Measurements from ENCODE around the gene TUBB. TPM values are rescaled to one million over a fixed set of nuclear protein-coding genes. Genes with fewer than 3 reads are reported as not detected.

Gene TUBB
- 1,227 and 1,272 TPM in 2 replicates for total RNA-seq
- long read RNA-seq, transcript TUBB-205 (4 exons, 2,670 nt), result major isoform, 11,246 of 11,410 reads
- long read RNA-seq, transcript TUBB-206 (4 exons, 2,632 nt), result minor isoform, 21 of 11,410 reads
- long read RNA-seq, partial matches to known transcripts, result 98 of 11,410 reads
- long read RNA-seq, other reads (novel, unspliced or antisense), result 45 of 11,410 reads

DNA sequence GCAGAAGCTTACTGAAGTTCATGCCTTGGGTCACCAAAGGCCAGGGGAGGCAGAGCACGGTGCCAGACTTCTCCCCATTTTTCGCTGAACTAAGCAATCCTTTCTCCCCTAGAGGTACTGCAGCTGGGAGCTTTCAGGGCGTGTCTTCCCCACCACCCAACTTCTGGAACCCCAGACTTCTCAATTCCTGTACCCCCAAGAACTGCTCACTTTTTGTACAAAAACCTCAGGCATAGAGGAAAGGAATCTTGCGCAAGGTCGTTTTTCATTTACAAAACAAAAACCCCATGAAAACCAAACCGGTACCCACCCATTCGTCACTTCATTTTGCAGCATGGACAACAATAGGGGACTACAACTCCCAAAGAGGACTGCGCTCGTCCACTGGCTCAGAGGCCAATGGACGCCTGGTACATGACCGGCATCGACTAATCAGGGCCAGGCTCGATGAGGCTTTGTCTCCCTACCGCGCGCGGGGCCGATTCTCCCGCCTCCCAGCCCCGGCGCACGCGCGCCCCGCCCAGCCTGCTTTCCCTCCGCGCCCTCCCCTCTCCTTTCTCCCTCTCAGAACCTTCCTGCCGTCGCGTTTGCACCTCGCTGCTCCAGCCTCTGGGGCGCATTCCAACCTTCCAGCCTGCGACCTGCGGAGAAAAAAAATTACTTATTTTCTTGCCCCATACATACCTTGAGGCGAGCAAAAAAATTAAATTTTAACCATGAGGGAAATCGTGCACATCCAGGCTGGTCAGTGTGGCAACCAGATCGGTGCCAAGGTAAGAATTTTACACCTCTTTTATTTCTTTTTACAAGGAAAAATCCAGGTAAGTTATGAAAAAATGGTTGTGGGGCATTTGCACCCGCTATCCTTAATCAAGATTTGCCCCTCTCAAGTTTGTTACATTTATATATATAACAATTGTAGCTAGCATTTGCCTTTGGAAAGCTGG lies at the start of gene TUBB:
TUBB (plus strand) TSS at position 562 of the 947 bp plus-strand sequence; CDS start at position 717, 155 bp downstream.
- peak within 1 kb of the TSS; percentile 99 for H3K4me3 Mint-ChIP-seq (ENCODE audit: low read depth)
- TF ChIP-seq, protein P1, sequence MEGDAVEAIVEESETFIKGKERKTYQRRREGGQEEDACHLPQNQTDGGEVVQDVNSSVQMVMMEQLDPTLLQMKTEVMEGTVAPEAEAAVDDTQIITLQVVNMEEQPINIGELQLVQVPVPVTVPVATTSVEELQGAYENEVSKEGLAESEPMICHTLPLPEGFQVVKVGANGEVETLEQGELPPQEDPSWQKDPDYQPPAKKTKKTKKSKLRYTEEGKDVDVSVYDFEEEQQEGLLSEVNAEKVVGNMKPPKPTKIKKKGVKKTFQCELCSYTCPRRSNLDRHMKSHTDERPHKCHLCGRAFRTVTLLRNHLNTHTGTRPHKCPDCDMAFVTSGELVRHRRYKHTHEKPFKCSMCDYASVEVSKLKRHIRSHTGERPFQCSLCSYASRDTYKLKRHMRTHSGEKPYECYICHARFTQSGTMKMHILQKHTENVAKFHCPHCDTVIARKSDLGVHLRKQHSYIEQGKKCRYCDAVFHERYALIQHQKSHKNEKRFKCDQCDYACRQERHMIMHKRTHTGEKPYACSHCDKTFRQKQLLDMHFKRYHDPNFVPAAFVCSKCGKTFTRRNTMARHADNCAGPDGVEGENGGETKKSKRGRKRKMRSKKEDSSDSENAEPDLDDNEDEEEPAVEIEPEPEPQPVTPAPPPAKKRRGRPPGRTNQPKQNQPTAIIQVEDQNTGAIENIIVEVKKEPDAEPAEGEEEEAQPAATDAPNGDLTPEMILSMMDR (IDR thresholded peaks at IDR 0.05; ENCODE audit: unreplicated experiment), result peak; percentile 29
- peaks cover 48% of the 10 kb centered on the region for H3K4me1 Mint-ChIP-seq (ENCODE audit: low read depth)
- H3K27me3 Mint-ChIP-seq, result no peaks in the 10 kb centered on the region
- DNase-seq (ENCODE audit: low spot score, unreplicated experiment), result peak; percentile 91
- peaks cover 3% of the 10 kb centered on the region for H3K9me3 Mint-ChIP-seq (ENCODE audit: low read depth)
- H3K27ac Mint-ChIP-seq, result peak within 1 kb of the TSS; percentile 98
- H3K36me3 Mint-ChIP-seq (ENCODE audit: insufficient read depth), result peaks cover 34% of the 10 kb centered on the region

DNA sequence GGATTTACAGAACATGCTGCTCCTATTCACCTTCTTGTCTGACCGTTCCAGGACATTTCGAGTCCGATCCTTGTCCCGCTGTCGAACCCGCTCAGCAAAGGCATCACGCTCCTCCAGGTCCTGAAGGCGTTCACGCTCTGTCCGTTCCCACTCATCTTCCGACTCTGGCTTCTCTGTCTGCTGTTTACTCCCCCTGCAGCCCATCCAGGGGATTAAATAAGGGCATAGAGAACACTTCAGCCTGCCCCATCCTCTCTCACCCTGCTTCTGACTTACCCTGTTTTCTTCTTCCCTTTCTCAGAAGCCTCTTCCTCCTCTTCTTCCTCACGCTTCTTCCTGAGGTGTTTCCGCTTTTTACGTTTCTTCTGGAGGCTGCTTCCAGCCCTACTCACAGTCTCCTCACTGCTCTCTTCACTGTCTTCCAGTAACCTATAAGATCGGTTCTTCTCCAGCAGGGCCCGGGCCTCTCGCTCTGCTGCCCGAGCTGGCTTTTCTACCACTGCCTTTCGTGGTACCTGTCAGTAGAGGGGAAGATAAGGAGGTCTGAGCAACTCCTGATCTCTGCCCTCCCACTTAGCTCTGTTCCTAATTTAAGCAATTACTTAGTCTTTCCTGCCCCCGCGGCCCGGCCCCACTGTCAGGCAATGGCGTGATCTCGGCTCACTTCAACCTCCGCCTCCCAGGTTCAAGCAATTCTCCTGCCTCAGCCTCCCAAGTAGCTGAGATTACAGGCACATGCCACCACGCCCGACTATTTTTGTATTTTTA lies 49.2 kb upstream of the TUBB start:
- Mint-ChIP-seq H3K27me3 (no peaks in the 10 kb centered on the region), H3K4me3 (ENCODE audit: low read depth) (peak overlapping the region; percentile 89), H3K27ac (peak overlapping the region; percentile 84), H3K36me3 (ENCODE audit: insufficient read depth) (peaks cover 9% of the 10 kb centered on the region), H3K4me1 (ENCODE audit: low read depth) (peaks cover 6% of the 10 kb centered on the region), H3K9me3 (ENCODE audit: low read depth) (no peaks in the 10 kb centered on the region)
- TF ChIP-seq, protein P1 (IDR thresholded peaks at IDR 0.05; ENCODE audit: unreplicated experiment), result peak; percentile 31
- no peak for DNase-seq (ENCODE audit: low spot score, unreplicated experiment)

DNA sequence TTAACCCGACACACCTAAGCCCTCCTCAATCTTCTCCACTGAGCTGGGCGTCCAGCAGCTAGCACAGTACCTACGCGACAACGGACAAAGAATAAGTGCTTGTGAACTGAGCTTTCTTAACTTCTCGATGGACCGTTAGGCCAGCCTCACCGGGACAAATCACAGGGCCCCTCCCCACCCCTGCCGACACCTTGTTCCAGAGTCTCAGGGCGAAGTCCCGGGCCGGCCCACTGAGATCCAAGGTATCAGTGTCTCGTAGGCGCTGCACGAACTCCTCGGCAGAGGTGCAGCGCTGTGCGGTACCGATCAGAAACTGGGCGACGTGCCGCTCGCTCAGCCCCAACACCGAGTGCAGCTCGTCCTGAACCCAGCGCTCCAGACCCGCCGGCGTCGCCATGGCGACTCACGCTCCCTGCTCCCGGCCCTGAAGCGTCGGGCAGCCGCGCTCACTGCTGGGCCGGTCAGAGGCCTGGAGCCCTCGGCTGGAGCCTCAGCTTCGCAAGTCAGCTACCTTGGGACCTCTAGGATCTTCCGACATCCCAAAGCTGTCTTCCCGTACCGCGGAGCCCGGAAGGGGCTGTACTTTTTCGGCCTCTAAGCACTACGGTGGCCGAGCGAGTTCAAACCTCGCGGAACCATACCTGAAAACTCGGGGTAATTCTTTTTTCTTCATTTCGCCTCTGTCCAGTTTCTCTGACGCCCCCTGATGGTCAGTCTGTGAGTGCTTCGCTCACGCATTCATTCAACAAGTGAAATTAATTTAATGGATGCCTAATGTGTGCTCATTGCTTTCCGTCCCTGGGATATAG lies 47.5 kb upstream of the TUBB start, which contains the start of gene DHX16:
DHX16 (minus strand) TSS at position 562 of the 809 bp plus-strand sequence; CDS start at position 397, 165 bp downstream.
- Mint-ChIP-seq H3K36me3 (ENCODE audit: insufficient read depth) (peaks cover 15% of the 10 kb centered on the region), H3K27ac (peak within 1 kb of the TSS; percentile 95), H3K9me3 (ENCODE audit: low read depth) (no peaks in the 10 kb centered on the region), H3K27me3 (no peaks in the 10 kb centered on the region), H3K4me3 (ENCODE audit: low read depth) (peak within 1 kb of the TSS; percentile 89), H3K4me1 (ENCODE audit: low read depth) (peaks cover 6% of the 10 kb centered on the region)
- DNase-seq (ENCODE audit: low spot score, unreplicated experiment), result peak; percentile 88
- TF ChIP-seq, protein P1 (IDR thresholded peaks at IDR 0.05; ENCODE audit: unreplicated experiment), result peak; percentile 87

DNA sequence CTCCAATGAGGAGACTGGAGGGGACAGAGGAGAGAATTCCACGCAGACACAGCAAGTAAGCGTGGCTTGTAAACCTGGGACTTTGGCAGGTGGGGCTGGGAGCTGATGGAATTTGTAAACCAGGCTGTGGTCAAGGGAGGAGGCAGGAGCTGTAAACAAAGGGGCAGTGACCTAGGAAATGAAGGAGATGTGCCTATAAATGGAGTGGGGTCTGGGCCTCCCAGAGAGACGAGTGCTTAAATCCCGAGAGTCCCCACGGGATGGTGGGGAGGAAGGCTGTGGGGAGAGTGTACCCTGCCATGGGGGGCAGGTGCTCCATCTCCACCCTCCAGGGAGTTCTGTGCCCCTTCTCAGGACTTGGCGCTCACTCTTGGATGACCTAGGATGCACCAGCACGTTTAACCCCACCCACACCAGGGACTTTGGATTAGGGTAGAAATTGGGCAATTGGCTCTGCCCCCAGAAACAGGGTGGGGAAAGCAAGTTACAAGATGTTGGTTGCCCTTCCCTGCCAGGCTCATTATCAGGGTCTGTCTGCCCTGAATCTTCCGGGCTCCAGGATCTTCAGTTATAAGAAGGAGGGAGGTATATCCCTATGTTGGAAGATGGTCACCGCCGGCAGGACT lies 43.4 kb upstream of the TUBB start:
- no peaks in the 10 kb centered on the region for H3K9me3 Mint-ChIP-seq (ENCODE audit: low read depth)
- peaks cover 2% of the 10 kb centered on the region for H3K4me1 Mint-ChIP-seq (ENCODE audit: low read depth)
- H3K27me3 Mint-ChIP-seq, result no peaks in the 10 kb centered on the region
- H3K36me3 Mint-ChIP-seq (ENCODE audit: insufficient read depth), result peaks cover 11% of the 10 kb centered on the region
- no peak overlapping the region for H3K27ac Mint-ChIP-seq
- no peak for DNase-seq (ENCODE audit: low spot score, unreplicated experiment)
- TF ChIP-seq, protein P1 (IDR thresholded peaks at IDR 0.05; ENCODE audit: unreplicated experiment), result no peak
- no peak overlapping the region for H3K4me3 Mint-ChIP-seq (ENCODE audit: low read depth)

Measured in progenitor cell of endocrine pancreas (in vitro differentiated cells).